Stimulated activated CD8-positive, alpha-beta memory T cell treated with anti-CD3 and anti-CD28 coated beads, Interleukin-15, amount 100 ng/mL, for 48 hours (primary cell): ENCODE data around the gene ZNF804A.

Source experiments
- DNase-seq, 2 donors: peaks; one replicate each; pipeline ENCODE4 v3.0.0-alpha.2; 2020; ENCODE audit warnings: low read depth in 2 of 2

Gene ZNF804A

GRCh38 chr2:184611361-184612085, 13.2 kb downstream of the ZNF804A start:
- no peak for DNase-seq

DNA sequence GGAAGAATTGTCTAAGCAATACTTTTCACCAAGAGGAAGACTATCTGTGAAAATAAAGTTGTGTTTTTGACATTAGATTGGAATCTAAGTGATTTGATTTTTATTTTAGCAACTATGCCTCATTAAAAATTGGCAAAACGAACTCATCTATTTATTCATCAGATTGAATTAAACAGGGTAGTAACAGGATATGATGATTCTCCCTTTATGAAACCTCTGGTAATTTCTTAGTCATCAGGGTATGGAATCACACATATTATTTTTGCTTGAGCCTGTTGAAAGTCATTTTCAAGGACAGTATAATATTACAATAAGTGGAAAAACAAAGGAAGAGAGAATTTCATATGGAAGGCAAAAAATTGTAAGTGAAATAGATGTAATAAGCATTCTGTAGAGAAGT, 22.0 kb downstream of the ZNF804A start:
- DNase-seq: no peak

GRCh38 chr2:184624311-184624710, 26.0 kb downstream of the ZNF804A start:
- DNase-seq: no peak

DNA sequence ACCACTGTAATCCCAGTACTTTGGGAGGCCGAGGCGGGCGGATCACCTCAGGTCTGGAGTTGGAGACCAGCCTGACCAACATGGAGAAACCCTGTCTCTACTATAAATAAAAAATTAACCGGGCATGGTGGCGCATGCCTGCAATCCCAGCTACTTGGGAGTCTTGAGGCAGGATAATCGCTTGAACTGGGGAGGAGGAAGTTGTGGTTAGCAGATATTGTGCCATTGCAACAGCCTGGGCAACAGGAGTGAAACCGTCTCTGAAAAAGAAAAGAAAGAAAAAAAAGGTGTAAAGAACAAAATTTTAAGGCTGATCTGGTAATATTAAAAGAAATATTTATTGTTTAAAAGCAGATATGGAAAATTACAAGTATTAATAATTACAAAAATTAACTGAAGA, 29.7 kb downstream of the ZNF804A start:
- DNase-seq: no peak

- DNase-seq: no peak
These were observed 35.4 kb downstream of the ZNF804A start for GRCh38 chr2:184633726-184634125.

GRCh38 chr2:184637781-184638180, 39.5 kb downstream of the ZNF804A start:
- no peak for DNase-seq

DNA sequence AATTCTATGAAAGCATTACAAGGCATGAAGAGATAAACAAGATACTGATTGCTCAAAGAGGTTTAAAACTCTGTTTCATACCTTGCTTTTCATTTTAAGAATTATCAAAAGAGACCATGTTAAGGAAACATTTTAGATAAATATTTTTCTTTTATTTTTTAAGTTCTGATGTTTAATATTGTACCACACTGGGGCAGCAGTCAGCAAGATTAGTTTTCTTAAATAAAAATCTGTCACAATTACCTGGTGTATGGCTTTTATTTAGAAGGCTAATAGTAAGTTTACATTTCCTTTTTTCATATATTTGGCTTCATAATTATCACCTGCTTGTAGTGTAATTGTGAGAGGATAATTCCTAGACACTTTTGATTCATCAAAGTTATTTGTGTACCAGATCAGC, 46.4 kb downstream of the ZNF804A start:
- no peak for DNase-seq

DNA sequence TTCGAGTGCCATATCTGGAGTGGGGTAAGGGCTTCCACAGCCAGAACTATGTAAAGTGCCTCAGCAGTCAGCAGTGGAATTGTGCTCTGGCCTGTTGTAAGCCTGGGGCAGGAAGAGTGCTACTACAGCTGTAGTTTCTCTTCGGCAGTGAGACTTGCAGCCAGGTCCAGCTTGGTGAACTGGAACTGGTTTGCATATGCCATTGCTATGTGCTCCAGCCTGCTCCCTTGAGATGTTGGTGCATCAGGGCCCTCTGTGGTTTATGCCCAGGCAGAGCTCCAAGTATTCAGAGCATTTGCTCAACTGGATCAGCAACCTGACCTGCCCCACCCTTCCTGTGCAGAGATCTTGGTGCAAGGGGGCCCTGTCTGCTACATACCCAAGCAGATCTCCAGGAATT, 47.8 kb downstream of the ZNF804A start:
- no peak for DNase-seq

GRCh38 chr2:184646593-184646992, 48.3 kb downstream of the ZNF804A start:
- DNase-seq: no peak

DNA sequence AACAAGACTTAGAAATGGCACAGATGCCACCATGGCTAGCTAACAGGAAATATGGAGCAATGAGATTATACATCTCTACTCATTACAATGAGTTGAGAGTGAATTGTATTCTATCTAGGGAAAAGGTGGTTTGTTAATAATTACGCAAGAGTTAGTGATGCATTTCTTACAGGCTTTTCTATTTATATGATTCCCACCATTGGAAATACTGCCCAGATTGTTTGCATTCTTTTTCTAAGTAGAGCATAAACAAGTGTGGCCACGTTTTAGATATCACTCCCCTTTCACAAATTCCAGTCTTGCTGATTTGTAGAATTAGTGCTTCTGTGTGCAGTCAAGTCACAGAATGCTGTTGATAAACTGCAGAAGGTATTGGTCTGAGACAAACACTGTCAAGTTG, 56.6 kb downstream of the ZNF804A start:
- no peak for DNase-seq

GRCh38 chr2:184677171-184677570, 78.8 kb downstream of the ZNF804A start:
- no peak for DNase-seq

GRCh38 chr2:184679219-184680018, 81.1 kb downstream of the ZNF804A start:
- no peak for DNase-seq

GRCh38 chr2:184680825-184681224, 82.5 kb downstream of the ZNF804A start:
- no peak for DNase-seq

DNA sequence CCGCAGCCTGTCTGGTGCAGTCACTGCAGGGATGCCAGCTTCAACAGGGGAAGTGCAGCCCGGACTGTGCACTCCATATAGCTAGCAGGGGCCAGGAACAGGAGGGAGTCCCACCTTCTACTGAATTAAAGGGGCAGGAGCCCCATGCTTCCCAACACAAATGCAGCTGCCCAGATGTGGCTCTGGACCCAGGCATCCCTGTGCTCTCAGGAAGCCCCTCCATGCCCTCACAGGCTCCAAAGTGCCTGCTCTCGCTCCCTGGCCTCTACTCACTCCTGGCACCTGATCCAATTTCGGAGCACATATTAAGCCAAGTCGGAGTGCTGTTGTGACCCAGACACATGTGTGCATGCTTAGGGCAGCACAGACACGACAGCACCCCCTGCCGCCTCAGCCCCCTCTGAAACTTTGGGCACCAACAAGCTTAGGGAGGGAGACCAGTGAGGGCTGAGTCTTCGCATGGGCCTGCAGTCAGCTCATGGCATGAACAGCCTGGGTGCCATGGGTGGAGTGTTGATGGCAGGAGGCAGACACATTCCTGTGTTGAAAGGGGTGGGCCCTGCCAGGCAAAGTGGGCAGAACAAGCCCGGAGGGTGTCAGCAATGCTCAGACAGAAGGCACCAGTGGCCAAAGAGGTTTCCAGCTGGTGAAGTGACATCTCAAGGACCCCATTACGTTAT, 83.5 kb downstream of the ZNF804A start:
- no peak for DNase-seq

- DNase-seq: no peak
These were observed 85.6 kb downstream of the ZNF804A start for GRCh38 chr2:184683911-184684310.

GRCh38 chr2:184685999-184686841, 87.9 kb downstream of the ZNF804A start:
- no peak for DNase-seq

- no peak for DNase-seq
These were observed 91.3 kb downstream of the ZNF804A start for GRCh38 chr2:184689638-184690037.

DNA sequence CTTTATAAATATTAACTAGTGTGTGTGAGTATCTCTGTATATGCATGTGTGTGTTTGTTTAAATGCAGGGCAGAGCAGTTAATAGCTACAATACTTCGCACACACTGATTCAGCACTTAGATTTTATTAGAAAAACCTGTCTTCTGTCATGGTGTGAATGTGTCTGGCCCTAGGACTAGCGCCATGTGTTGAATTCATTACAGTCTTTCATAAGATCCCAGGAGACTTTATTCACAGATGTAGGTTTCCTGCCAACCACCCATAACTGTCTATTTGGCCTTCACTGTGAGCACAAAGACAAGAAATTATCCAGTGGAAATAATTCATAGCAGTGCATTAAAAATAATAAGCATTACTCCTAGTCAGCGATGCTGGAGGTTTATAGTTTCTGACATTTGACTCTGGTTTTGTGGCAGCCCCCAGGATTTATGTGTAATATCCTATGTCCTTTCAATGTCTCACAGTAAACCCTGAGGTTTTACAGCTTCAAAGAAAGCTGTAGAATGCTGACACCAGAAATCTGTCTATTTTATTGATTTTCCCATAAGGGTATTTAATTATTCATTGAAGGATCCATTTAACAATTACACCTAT, 93.9 kb downstream of the ZNF804A start:
- DNase-seq: no peak

DNA sequence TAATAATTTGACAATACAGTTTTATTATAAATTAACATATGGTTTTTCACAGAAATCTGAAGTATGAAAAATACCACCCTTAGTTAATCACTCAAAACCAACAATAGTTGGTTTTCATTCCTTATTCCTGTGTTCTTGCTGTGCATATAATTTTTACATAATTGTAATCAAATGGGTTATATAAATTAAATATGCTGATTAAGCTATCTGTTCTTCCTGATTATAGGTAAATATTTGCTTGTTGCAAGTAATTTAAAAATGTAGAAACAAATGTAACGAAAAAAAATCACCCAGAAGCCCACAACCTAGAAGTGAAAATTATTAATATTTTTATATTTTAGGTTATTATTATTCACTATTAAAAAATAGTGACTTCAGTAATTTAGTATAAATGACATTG, 98.3 kb downstream of the ZNF804A start:
- no peak for DNase-seq

DNA sequence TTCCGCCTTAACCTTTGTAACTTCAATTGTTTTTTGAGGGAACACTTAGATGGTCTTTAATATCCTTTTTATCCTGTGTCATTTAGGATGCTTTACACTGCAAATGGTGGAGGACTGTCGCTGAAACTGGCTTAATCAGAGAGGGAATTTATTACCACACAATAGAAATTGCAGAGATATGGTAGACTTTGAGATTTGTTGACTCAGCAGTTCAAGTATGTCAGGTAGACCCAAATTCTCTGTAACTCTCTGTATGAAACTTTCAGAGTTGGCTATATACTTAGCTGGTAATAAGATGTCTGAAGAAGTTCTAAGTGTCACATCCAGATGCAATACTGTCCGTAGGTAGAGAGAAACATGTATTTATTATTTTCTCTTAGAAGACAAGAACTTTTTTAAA, 100.1 kb downstream of the ZNF804A start:
- DNase-seq: no peak

DNA sequence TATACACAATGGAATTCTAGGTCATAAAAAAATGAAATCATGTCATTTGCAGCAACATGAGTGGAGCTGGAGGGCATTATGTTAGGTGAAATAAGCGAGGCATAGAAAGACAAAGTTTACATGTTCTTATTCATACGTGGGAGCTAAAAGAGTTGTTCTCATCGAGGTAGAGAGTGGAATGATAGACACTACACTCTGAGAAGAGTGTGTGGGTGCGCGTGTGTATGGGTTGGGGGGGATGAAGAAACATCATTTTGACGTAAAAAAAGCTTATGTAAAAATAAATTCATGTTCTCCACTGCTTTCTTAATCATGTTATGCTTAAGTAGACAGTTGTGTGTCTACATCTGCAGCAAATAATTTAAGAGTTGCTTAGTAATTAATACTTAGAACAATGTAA, 123.6 kb downstream of the ZNF804A start:
- no peak for DNase-seq
